ENCODE results near the gene PRTG.

GRCh38 chr15:55574096-55574495 lies 168.9 kb downstream of the PRTG start:
- no peak for TF ChIP-seq CREB5 (CRISPR knock-in tag; IDR thresholded peaks at IDR 0.05; ENCODE audit: low read depth)
- no peak for TF ChIP-seq OSR1 (CRISPR knock-in tag; IDR thresholded peaks at IDR 0.05)
- TF ChIP-seq ISL1 (CRISPR knock-in tag; IDR thresholded peaks at IDR 0.05): no peak
- TF ChIP-seq ZNF70 (CRISPR knock-in tag; IDR thresholded peaks at IDR 0.05): no peak
- TF ChIP-seq PPARA (CRISPR knock-in tag; IDR thresholded peaks at IDR 0.05; ENCODE audit: borderline replicate concordance): no peak
- no peak for TF ChIP-seq ESRRG (CRISPR knock-in tag; IDR thresholded peaks at IDR 0.05)
- no peak for TF ChIP-seq GLIS3 (CRISPR knock-in tag; IDR thresholded peaks at IDR 0.05)
- no peak for TF ChIP-seq ZNF8 (CRISPR knock-in tag; IDR thresholded peaks at IDR 0.05)
- no peak for TF ChIP-seq ZFP3 (CRISPR knock-in tag; IDR thresholded peaks at IDR 0.05)
- no peak for TF ChIP-seq BACH2 (CRISPR knock-in tag; IDR thresholded peaks at IDR 0.05; ENCODE audit: borderline replicate concordance)
- no peak for TF ChIP-seq ZC3H10 (CRISPR knock-in tag; IDR thresholded peaks at IDR 0.05)
- TF ChIP-seq TSHZ2 (CRISPR knock-in tag; IDR thresholded peaks at IDR 0.05): no peak
- TF ChIP-seq PATZ1 (CRISPR knock-in tag; IDR thresholded peaks at IDR 0.05; ENCODE audit: borderline replicate concordance): no peak
- TF ChIP-seq ZFP30 (CRISPR knock-in tag; IDR thresholded peaks at IDR 0.05): no peak
